Activated CD4-positive, alpha-beta T cell treated with anti-CD3 and anti-CD28 coated beads, Interleukin-2, amount 50 U/mL, for 4 hours (primary cell): ENCODE results near the gene BCAM.
"Not testable (repeated sequence)": the region's sequence is repeated elsewhere in the genome, so short reads cannot be mapped to it uniquely, and the experiment has no call there.

ENCODE experiments used
- DNase-seq, 2 experiments: peaks; one replicate each; pipeline ENCODE4 v3.0.0-alpha.2; 2020

BCAM gene

GRCh38 chr19:44808463-44809371 is at the start of gene BCAM:
TSS of gene BCAM (plus strand) at chr19:44809103. CDS start at chr19:44809125, 22 bp downstream.
- no peak for DNase-seq

GRCh38 chr19:44762038-44762437 is 46.9 kb upstream of the BCAM start:
- DNase-seq: no peak

- no peak for DNase-seq
These were observed 43.6 kb upstream of the BCAM start for GRCh38 chr19:44765033-44765948.

- DNase-seq: no peak
These were observed 43.0 kb upstream of the BCAM start for GRCh38 chr19:44765949-44766335.

- DNase-seq: no peak
These were observed 41.4 kb upstream of the BCAM start for GRCh38 chr19:44767295-44768180.

GRCh38 chr19:44770550-44771257 is 38.2 kb upstream of the BCAM start:
- peak; percentile 96 to 98 for DNase-seq

GRCh38 chr19:44772144-44772543 is 36.8 kb upstream of the BCAM start:
- not testable (repeated sequence) for DNase-seq

- no peak for DNase-seq
These were observed 35.9 kb upstream of the BCAM start for GRCh38 chr19:44772959-44773358.

GRCh38 chr19:44775676-44776240 is 33.1 kb upstream of the BCAM start:
- DNase-seq: no peak

GRCh38 chr19:44776402-44777096 is 32.4 kb upstream of the BCAM start:
- DNase-seq: no peak

GRCh38 chr19:44777715-44778347 is 31.1 kb upstream of the BCAM start, which contains the start of gene CBLC:
TSS of gene CBLC (plus strand) at chr19:44777890. CDS start at chr19:44777932, 42 bp downstream.
- no peak for DNase-seq

GRCh38 chr19:44779150-44779549 is 29.8 kb upstream of the BCAM start:
- DNase-seq: no peak

GRCh38 chr19:44781694-44782093 is 27.2 kb upstream of the BCAM start:
- not testable (repeated sequence) for DNase-seq

- DNase-seq: no peak
These were observed 26.2 kb upstream of the BCAM start for GRCh38 chr19:44782729-44783128.

- no peak for DNase-seq
These were observed 25.4 kb upstream of the BCAM start for GRCh38 chr19:44783545-44783944.

GRCh38 chr19:44785271-44785670 is 23.6 kb upstream of the BCAM start:
- no peak for DNase-seq

- DNase-seq: no peak
These were observed 22.9 kb upstream of the BCAM start for GRCh38 chr19:44785993-44786392.

GRCh38 chr19:44788971-44789370 is 19.9 kb upstream of the BCAM start:
- no peak for DNase-seq

- DNase-seq: no peak
These were observed 18.9 kb upstream of the BCAM start for GRCh38 chr19:44789943-44790483.

- DNase-seq: no peak
These were observed 16.6 kb upstream of the BCAM start for GRCh38 chr19:44792281-44792680.
